Posterior vena cava (tissue), 2 donors: ENCODE results near the gene KRTAP12-3. TPM values are rescaled to one million over a fixed set of nuclear protein-coding genes. Genes with fewer than 3 reads are reported as not detected.

Source experiments
- DNase-seq: peaks from one replicate; pipeline ENCODE4 v3.0.0-alpha.2; 2020; ENCODE audit warnings: low spot score
- intact Hi-C, 2 donors: fragments of 100-400 bp; cut with DNase I; formaldehyde crosslinking; loops; one replicate each; pipeline versions ENCODE4 v1.14.1 to v1.14.2; 2022 to 2023
- long read RNA-seq, 2 donors: library from polyadenylated mRNA; unstranded; transcript quantifications; one replicate each; pipeline ENCODE4 v2.0.0, GENCODE V29; 2020 to 2021
- total RNA-seq, 2 donors: library from RNA; stranded (reverse); fragmentation: NEBNext Ultra II Directional; extraction: Animal tissue kit (Norgen Biotek cat#: 25700); gene quantifications; one replicate each; pipeline ENCODE4 v1.2.1, GENCODE V29; 2021
- donor health status: DM: yes; HTN: yes; CAD: no.
- donor health status: DM: yes; HTN: yes; CAD: no.

KRTAP12-3 gene
- not detected for total RNA-seq
- long read RNA-seq, donor 1, result 0 reads
- long read RNA-seq, donor 2, result 0 reads

GRCh38 chr21:44657635-44658540 is at the start of gene KRTAP12-3:
TSS of gene KRTAP12-3 (plus strand) at chr21:44657932. CDS start at chr21:44657980, 48 bp downstream.
- intact Hi-C loops, result no loop called here
- no peak for DNase-seq

- intact Hi-C loops, result no loop called here
- DNase-seq, result no peak
These were observed 48.5 kb upstream of the KRTAP12-3 start for GRCh38 chr21:44609193-44609592.

- DNase-seq, result peak; percentile 55
- intact Hi-C loops, result loop anchor here in 1 of 2 donors (10.0 kb wide), 1 partner anchor 305 kb away; no protein-coding TSS in a partner anchor
These were observed 47.4 kb upstream of the KRTAP12-3 start for GRCh38 chr21:44610157-44610843.

GRCh38 chr21:44611551-44611950 is 46.2 kb upstream of the KRTAP12-3 start:
- DNase-seq, result no peak

GRCh38 chr21:44612029-44612486 is 45.7 kb upstream of the KRTAP12-3 start, which contains the start of gene KRTAP10-8:
TSS of gene KRTAP10-8 (plus strand) at chr21:44612079. CDS start at chr21:44612101, 22 bp downstream.
- DNase-seq, result peak; percentile 71
- intact Hi-C loops, result loop anchor here in 1 of 2 donors (10.0 kb wide), 1 partner anchor 303 kb away; no protein-coding TSS in a partner anchor

More at GRCh38 chr21:44611551-44611950, 46.2 kb upstream of the KRTAP12-3 start:
- intact Hi-C loops, result loop anchor here in 1 of 2 donors (10.0 kb wide), 1 partner anchor 303 kb away; no protein-coding TSS in a partner anchor

GRCh38 chr21:44612669-44613229 is 45.0 kb upstream of the KRTAP12-3 start:
- intact Hi-C loops, result loop anchor here in 1 of 2 donors (10.0 kb wide), 1 partner anchor 302 kb away; no protein-coding TSS in a partner anchor
- DNase-seq, result peak; percentile 66

GRCh38 chr21:44613386-44614155 is 44.2 kb upstream of the KRTAP12-3 start:
- peak; percentile 71 for DNase-seq
- intact Hi-C loops, result loop anchor here in 1 of 2 donors (10.0 kb wide), 1 partner anchor 301 kb away; no protein-coding TSS in a partner anchor

- DNase-seq, result peak; percentile 73
- intact Hi-C loops, result loop anchor here in 1 of 2 donors (10.0 kb wide), 1 partner anchor 301 kb away; no protein-coding TSS in a partner anchor
These were observed 43.5 kb upstream of the KRTAP12-3 start for GRCh38 chr21:44614161-44614631.

- DNase-seq, result peak; percentile 66
- intact Hi-C loops, result loop anchor here in 1 of 2 donors (10.0 kb wide), 1 partner anchor 300 kb away; no protein-coding TSS in a partner anchor
These were observed 42.8 kb upstream of the KRTAP12-3 start for GRCh38 chr21:44614961-44615391.

GRCh38 chr21:44615466-44615865 is 42.3 kb upstream of the KRTAP12-3 start:
- intact Hi-C loops, result loop anchor here in 1 of 2 donors (10.0 kb wide), 1 partner anchor 299 kb away; no protein-coding TSS in a partner anchor
- DNase-seq, result no peak

- peak; percentile 68 for DNase-seq
- intact Hi-C loops, result loop anchor here in 1 of 2 donors (10.0 kb wide), 1 partner anchor 299 kb away; no protein-coding TSS in a partner anchor
These were observed 41.7 kb upstream of the KRTAP12-3 start for GRCh38 chr21:44615911-44616590.

- DNase-seq, result peak; percentile 50
- intact Hi-C loops, result loop anchor here in 1 of 2 donors (10.0 kb wide), 1 partner anchor 298 kb away; no protein-coding TSS in a partner anchor
These were observed 41.2 kb upstream of the KRTAP12-3 start for GRCh38 chr21:44616591-44616926.

- DNase-seq, result no peak
- intact Hi-C loops, result loop anchor here in 1 of 2 donors (10.0 kb wide), 1 partner anchor 298 kb away; no protein-coding TSS in a partner anchor
These were observed 40.6 kb upstream of the KRTAP12-3 start for GRCh38 chr21:44617071-44617501.

- intact Hi-C loops, result loop anchor here in 1 of 2 donors (10.0 kb wide), 1 partner anchor 296 kb away; no protein-coding TSS in a partner anchor
- DNase-seq, result no peak
These were observed 39.2 kb upstream of the KRTAP12-3 start for GRCh38 chr21:44618504-44618903.

GRCh38 chr21:44618909-44619308 is 38.8 kb upstream of the KRTAP12-3 start:
- no peak for DNase-seq
- intact Hi-C loops, result loop anchor here in 1 of 2 donors (10.0 kb wide), 1 partner anchor 296 kb away; no protein-coding TSS in a partner anchor

- intact Hi-C loops, result loop anchor here in 1 of 2 donors (10.0 kb wide), 1 partner anchor 295 kb away; no protein-coding TSS in a partner anchor
- no peak for DNase-seq
These were observed 37.8 kb upstream of the KRTAP12-3 start for GRCh38 chr21:44619886-44620285.

- intact Hi-C loops, result no loop called here
- no peak for DNase-seq
These were observed 34.2 kb upstream of the KRTAP12-3 start for GRCh38 chr21:44623575-44623974.
